SK-N-SH (cell line): ENCODE results near the gene HS1BP3. TPM values are rescaled to one million over a fixed set of nuclear protein-coding genes. Genes with fewer than 3 reads are reported as not detected.

ENCODE experiments used
- CTCF ChIA-PET: fragments of 300-600, 350-600 bp; formaldehyde crosslinking; extraction: SDS; loops from one replicate; lab custom pipeline; 2021; lab: Yijun Ruan, JAX
- POLR2A ChIA-PET: fragments of 350-600 bp; sonication (Branson Sonifier 250); formaldehyde crosslinking; extraction: SDS; loops from one replicate; lab custom pipeline; 2020; ENCODE audit warnings: antibody characterized with exemption, inconsistent platforms; lab: Yijun Ruan, JAX
- DNase-seq: peaks from one replicate; pipeline ENCODE4 v3.0.0; 2012
- H2AFZ ChIP-seq: fragments of 200-600 bp; sonication (generic); 2 replicates; pipeline ENCODE4 v1.8.1; 2016; ENCODE audit warnings: antibody characterized with exemption, mild to moderate bottlenecking, low read depth
- H3F3A ChIP-seq: fragments of 200-600 bp; sonication (generic); replicated peaks from 2 replicates; pipeline ENCODE3; 2016; ENCODE audit warnings: antibody characterized with exemption, mild to moderate bottlenecking; ENCODE audit not compliant: insufficient read depth
- H3K27ac ChIP-seq, 2 experiments: fragments of 200-500 bp in 1 of 2; fragments of 200-600 bp in 1 of 2; sonication (Bioruptor generic) in 1 of 2; sonication (generic), shearing (Covaris generic) in 1 of 2; 2 replicates each; pipeline versions ENCODE4 v1.5.1 to v1.6.1; 2014 to 2016; ENCODE audit warnings: low read depth in 2 of 2, inconsistent platforms in 1 of 2, low read length in 1 of 2, mild to moderate bottlenecking in 1 of 2, mixed read lengths in 1 of 2
- H3K27me3 ChIP-seq: fragments of 200-600 bp; sonication (generic), shearing (Covaris generic); 2 replicates; pipeline ENCODE4 v1.6.1; 2016; ENCODE audit warnings: mixed run types; ENCODE audit not compliant: insufficient read depth
- H3K36me3 ChIP-seq, 2 experiments: fragments of 200-500 bp in 1 of 2; fragments of 200-600 bp in 1 of 2; sonication (Bioruptor generic) in 1 of 2; sonication (generic) in 1 of 2; replicated peaks in 1 of 2; 2 replicates each; pipeline versions ENCODE3 to v1.5.1; 2014 to 2016; ENCODE audit warnings: low read length in 1 of 2, mild to moderate bottlenecking in 1 of 2; ENCODE audit not compliant: insufficient read depth in 2 of 2, control insufficient read depth in 1 of 2
- H3K4me1 ChIP-seq, 2 experiments: fragments of 200-500 bp in 1 of 2; fragments of 200-600 bp in 1 of 2; sonication (Bioruptor generic) in 1 of 2; sonication (generic), shearing (Covaris generic) in 1 of 2; 2 replicates each; pipeline versions ENCODE4 v1.5.1 to v1.6.1; 2014 to 2016; ENCODE audit warnings: low read depth in 1 of 2, low read length in 1 of 2, mixed run types in 1 of 2; ENCODE audit not compliant: insufficient read depth in 2 of 2, control insufficient read depth in 1 of 2
- H3K4me2 ChIP-seq: fragments of 200-600 bp; sonication (generic), shearing (Covaris generic); 2 replicates; pipeline ENCODE4 v1.6.1; 2017; ENCODE audit warnings: mixed run types
- H3K4me3 ChIP-seq, 2 experiments: fragments of 200-500 bp in 1 of 2; fragments of 200-600 bp in 1 of 2; sonication (Bioruptor generic) in 1 of 2; sonication (generic), shearing (Covaris generic) in 1 of 2; 2 replicates each; pipeline versions ENCODE4 v1.5.1 to v1.8.1; 2014 to 2016; ENCODE audit warnings: low read depth in 2 of 2, inconsistent platforms in 1 of 2, low read length in 1 of 2, mild to moderate bottlenecking in 1 of 2, mixed read lengths in 1 of 2, moderate library complexity in 1 of 2
- H3K79me2 ChIP-seq: fragments of 200-600 bp; sonication (generic); 2 replicates; pipeline ENCODE4 v1.8.1; 2017; ENCODE audit warnings: mild to moderate bottlenecking; ENCODE audit not compliant: insufficient read depth
- H3K9ac ChIP-seq: fragments of 200-600 bp; sonication (generic); 2 replicates; pipeline ENCODE4 v1.6.1; 2017; ENCODE audit warnings: mixed run types
- H3K9me2 ChIP-seq: fragments of 200-600 bp; sonication (generic); 2 replicates; pipeline ENCODE4 v1.6.1; 2017; ENCODE audit warnings: mixed run types
- H3K9me3 ChIP-seq: fragments of 200-600 bp; sonication (generic); 2 replicates; pipeline ENCODE4 v1.6.1; 2017; ENCODE audit warnings: mixed run types, mild to moderate bottlenecking, moderate library complexity
- H4K20me1 ChIP-seq: fragments of 200-600 bp; sonication (generic); 2 replicates; pipeline ENCODE4 v1.6.1; 2017; ENCODE audit warnings: mild to moderate bottlenecking, mixed run types; ENCODE audit not compliant: insufficient read depth
- CHD2 ChIP-seq: fragments of 150-350 bp; IDR thresholded peaks from 2 replicates; pipeline ENCODE4 v1.6.1; 2018; ENCODE audit warnings: low read length; ENCODE audit not compliant: partially characterized antibody
- CTCF ChIP-seq: fragments of 200-600 bp; sonication (generic); IDR thresholded peaks from 2 replicates; pipeline ENCODE4 v1.6.1; 2017; ENCODE audit warnings: antibody characterized with exemption, mild to moderate bottlenecking, moderate library complexity
- FOSL2 ChIP-seq: IDR thresholded peaks from 2 replicates; pipeline ENCODE4 v1.4.0; 2012; ENCODE audit warnings: low read depth, mild to moderate bottlenecking, moderate library complexity, borderline replicate concordance
- FOXJ3 ChIP-seq: sonication (generic); formaldehyde crosslinking; IDR thresholded peaks from 2 replicates; pipeline ENCODE4 v1.5.1; 2020; ENCODE audit warnings: mild to moderate bottlenecking, missing genetic modification reagents
- FOXM1 ChIP-seq: IDR thresholded peaks from 2 replicates; pipeline ENCODE4 v1.4.0; 2012; ENCODE audit warnings: low read depth, mild to moderate bottlenecking
- GABPA ChIP-seq: IDR thresholded peaks from 2 replicates; pipeline ENCODE4 v1.4.0; 2012; ENCODE audit warnings: low read depth, mild to moderate bottlenecking
- GATA2 ChIP-seq: sonication (generic); formaldehyde crosslinking; IDR thresholded peaks from 2 replicates; pipeline ENCODE4 v1.5.0; 2020; ENCODE audit warnings: mild to moderate bottlenecking, missing genetic modification reagents
- MEF2A ChIP-seq: IDR thresholded peaks from 2 replicates; pipeline ENCODE4 v1.4.0; 2012; ENCODE audit warnings: low read depth, borderline replicate concordance
- MXI1 ChIP-seq: IDR thresholded peaks from 2 replicates; pipeline ENCODE4 v1.6.1; 2012; ENCODE audit warnings: mild to moderate bottlenecking, low read depth, low read length, improper control_type of control experiment
- NFIC ChIP-seq: IDR thresholded peaks from 2 replicates; pipeline ENCODE4 v1.4.0; 2012; ENCODE audit warnings: borderline replicate concordance
- POLR2AphosphoS5 ChIP-seq: IDR thresholded peaks from 2 replicates; pipeline ENCODE4 v1.6.1; 2012; ENCODE audit warnings: low read depth, low read length
- RCOR1 ChIP-seq: fragments of 150-350 bp; IDR thresholded peaks from 2 replicates; pipeline ENCODE4 v1.6.1; 2017; ENCODE audit warnings: antibody characterized with exemption, low read length
- TAF1 ChIP-seq: IDR thresholded peaks from 2 replicates; pipeline ENCODE4 v1.6.1; 2012; ENCODE audit warnings: low read depth, mild to moderate bottlenecking, low read length, moderate library complexity, borderline replicate concordance
- TEAD4 ChIP-seq: IDR thresholded peaks from 2 replicates; pipeline ENCODE4 v1.4.0; 2012; ENCODE audit warnings: mild to moderate bottlenecking, borderline replicate concordance; ENCODE audit not compliant: insufficient read depth
- USF2 ChIP-seq: fragments of 150-350 bp; IDR thresholded peaks from 2 replicates; pipeline ENCODE4 v1.6.1; 2017; ENCODE audit warnings: antibody characterized with exemption, low read length, low read depth, borderline replicate concordance
- YY1 ChIP-seq: IDR thresholded peaks from 2 replicates; pipeline ENCODE4 v1.4.0; 2012; ENCODE audit warnings: low read depth, mild to moderate bottlenecking
- WGBS: methylation state at CpG from one replicate; pipeline ENCODE4 v1.1.6; 2017; ENCODE audit warnings: low lambda C conversion rate; 5-methylcytosine and 5-hydroxymethylcytosine counted together
- polyA plus RNA-seq, 3 experiments: library from polyadenylated mRNA; depleted of rRNA; stranded (reverse); fragments of >200 nt; gene quantifications; 2 replicates each; pipeline ENCODE4 v1.2.3, GENCODE V29; 2012
- TF ChIP-seq, protein P1 (sequence below): fragments of 150-350 bp; IDR thresholded peaks from 2 replicates; pipeline ENCODE4 v1.6.1; 2016; ENCODE audit warnings: mild to moderate bottlenecking, low read depth, low read length
- TF ChIP-seq, protein P2 (sequence below): IDR thresholded peaks from 2 replicates; pipeline ENCODE4 v1.4.0; 2012; ENCODE audit warnings: low read depth, borderline replicate concordance
- TF ChIP-seq, protein P3 (sequence below): IDR thresholded peaks from 2 replicates; pipeline ENCODE4; 2012

The HS1BP3 gene
- polyA plus RNA-seq, 1 of the 3 experiments (the other 2 are of a cell fraction): 20.1 TPM

DNA sequence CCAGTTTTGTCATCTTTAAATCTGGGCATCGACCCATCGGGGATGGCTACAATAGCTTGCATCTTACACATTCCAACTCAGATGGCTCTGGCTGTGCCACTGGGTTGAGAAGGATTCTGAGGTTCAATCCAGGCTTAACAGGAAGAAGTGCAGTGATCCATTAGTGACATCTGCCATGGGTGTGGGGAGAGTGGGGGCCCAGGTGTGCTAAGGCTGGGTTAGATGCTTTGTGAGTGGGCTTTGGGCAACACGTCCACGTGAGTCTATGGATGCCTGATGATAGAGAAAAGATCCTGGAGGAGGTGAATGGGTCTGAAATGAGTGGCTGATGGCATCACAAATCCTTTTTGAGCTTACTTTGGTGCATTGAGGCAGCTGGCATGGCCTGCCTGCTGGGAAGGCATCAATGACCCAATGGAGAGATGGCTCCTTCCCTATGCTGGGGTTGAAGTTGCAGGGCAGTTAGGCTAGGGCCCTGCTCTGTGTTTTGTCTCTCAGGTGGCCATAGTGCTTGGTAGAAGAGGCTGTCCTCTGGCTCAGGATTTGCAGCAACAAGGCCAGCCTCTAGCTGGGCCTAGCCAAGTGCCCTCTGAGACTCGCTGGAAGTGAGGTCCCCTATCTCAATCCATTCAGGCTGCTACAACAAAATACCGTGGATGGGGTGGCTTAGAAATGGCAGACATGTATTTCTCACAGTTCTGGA is 56.7 kb downstream of the HS1BP3 start:
- TF ChIP-seq YY1: no peak
- TF ChIP-seq GATA2: no peak
- TF ChIP-seq FOXM1: no peak
- no peak for TF ChIP-seq TEAD4
- no peak for TF ChIP-seq CTCF
- no peak for TF ChIP-seq MEF2A
- TF ChIP-seq CHD2: no peak
- TF ChIP-seq MXI1: no peak
- no peak for TF ChIP-seq FOSL2
- TF ChIP-seq, protein P1, sequence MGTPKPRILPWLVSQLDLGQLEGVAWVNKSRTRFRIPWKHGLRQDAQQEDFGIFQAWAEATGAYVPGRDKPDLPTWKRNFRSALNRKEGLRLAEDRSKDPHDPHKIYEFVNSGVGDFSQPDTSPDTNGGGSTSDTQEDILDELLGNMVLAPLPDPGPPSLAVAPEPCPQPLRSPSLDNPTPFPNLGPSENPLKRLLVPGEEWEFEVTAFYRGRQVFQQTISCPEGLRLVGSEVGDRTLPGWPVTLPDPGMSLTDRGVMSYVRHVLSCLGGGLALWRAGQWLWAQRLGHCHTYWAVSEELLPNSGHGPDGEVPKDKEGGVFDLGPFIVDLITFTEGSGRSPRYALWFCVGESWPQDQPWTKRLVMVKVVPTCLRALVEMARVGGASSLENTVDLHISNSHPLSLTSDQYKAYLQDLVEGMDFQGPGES: no peak
- TF ChIP-seq GABPA: no peak
- no peak for TF ChIP-seq NFIC
- TF ChIP-seq POLR2AphosphoS5: no peak
- TF ChIP-seq, protein P2, sequence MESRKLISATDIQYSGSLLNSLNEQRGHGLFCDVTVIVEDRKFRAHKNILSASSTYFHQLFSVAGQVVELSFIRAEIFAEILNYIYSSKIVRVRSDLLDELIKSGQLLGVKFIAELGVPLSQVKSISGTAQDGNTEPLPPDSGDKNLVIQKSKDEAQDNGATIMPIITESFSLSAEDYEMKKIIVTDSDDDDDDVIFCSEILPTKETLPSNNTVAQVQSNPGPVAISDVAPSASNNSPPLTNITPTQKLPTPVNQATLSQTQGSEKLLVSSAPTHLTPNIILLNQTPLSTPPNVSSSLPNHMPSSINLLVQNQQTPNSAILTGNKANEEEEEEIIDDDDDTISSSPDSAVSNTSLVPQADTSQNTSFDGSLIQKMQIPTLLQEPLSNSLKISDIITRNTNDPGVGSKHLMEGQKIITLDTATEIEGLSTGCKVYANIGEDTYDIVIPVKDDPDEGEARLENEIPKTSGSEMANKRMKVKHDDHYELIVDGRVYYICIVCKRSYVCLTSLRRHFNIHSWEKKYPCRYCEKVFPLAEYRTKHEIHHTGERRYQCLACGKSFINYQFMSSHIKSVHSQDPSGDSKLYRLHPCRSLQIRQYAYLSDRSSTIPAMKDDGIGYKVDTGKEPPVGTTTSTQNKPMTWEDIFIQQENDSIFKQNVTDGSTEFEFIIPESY: no peak
- TF ChIP-seq FOXJ3 (CRISPR knock-in tag): no peak
- no peak for TF ChIP-seq TAF1
- TF ChIP-seq USF2: no peak
- TF ChIP-seq, protein P3, sequence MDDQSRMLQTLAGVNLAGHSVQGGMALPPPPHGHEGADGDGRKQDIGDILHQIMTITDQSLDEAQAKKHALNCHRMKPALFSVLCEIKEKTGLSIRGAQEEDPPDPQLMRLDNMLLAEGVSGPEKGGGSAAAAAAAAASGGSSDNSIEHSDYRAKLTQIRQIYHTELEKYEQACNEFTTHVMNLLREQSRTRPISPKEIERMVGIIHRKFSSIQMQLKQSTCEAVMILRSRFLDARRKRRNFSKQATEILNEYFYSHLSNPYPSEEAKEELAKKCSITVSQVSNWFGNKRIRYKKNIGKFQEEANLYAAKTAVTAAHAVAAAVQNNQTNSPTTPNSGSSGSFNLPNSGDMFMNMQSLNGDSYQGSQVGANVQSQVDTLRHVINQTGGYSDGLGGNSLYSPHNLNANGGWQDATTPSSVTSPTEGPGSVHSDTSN: no peak
- no peak for TF ChIP-seq RCOR1
- H4K20me1 ChIP-seq: no peaks in the 10 kb centered on the region
- WGBS: 98% methylated on average over 6 of the region's 6 CpGs
- H3K27me3 ChIP-seq: no peaks in the 10 kb centered on the region
- H3F3A ChIP-seq: no peaks in the 10 kb centered on the region
- no peak overlapping the region for H3K27ac ChIP-seq
- peaks cover 18 to 25% of the 10 kb centered on the region in 2 experiments; a peak in 2 of 4 replicates for H3K4me1 ChIP-seq
- H3K9me2 ChIP-seq: no peaks in the 10 kb centered on the region
- no peak for DNase-seq
- POLR2A ChIA-PET: interaction anchor here (0.8 kb wide), 1 partner anchor 147 kb away, joined by 4 read pairs; the partner anchor contains the start of gene RHOB
- H3K9ac ChIP-seq: no peak overlapping the region
- no peak overlapping the region for H3K4me3 ChIP-seq
- H3K4me2 ChIP-seq: no peak overlapping the region
- H3K79me2 ChIP-seq: no peaks in the 10 kb centered on the region
- CTCF ChIA-PET: interaction anchor here (0.6 to 13.0 kb wide), 3 partner anchors 38 to 369 kb away, joined by 3 to 107 read pairs (median 3); no protein-coding TSS in a partner anchor
- no peaks in the 10 kb centered on the region for H3K36me3 ChIP-seq
- H3K9me3 ChIP-seq: no peaks in the 10 kb centered on the region
- H2AFZ ChIP-seq: no peak overlapping the region
